NCI-H1694 treated with DMSO at 0.1 percent for 48 hours (cell line): ENCODE results near the gene FIBP.
"Not testable (repeated sequence)": the region's sequence is repeated elsewhere in the genome, so short reads cannot be mapped to it uniquely, and the experiment has no call there.

Source experiments
- DNase-seq: peaks from one replicate; lab custom pipeline; 2025; lab: John Stamatoyannopoulos, UW

The FIBP gene

DNA sequence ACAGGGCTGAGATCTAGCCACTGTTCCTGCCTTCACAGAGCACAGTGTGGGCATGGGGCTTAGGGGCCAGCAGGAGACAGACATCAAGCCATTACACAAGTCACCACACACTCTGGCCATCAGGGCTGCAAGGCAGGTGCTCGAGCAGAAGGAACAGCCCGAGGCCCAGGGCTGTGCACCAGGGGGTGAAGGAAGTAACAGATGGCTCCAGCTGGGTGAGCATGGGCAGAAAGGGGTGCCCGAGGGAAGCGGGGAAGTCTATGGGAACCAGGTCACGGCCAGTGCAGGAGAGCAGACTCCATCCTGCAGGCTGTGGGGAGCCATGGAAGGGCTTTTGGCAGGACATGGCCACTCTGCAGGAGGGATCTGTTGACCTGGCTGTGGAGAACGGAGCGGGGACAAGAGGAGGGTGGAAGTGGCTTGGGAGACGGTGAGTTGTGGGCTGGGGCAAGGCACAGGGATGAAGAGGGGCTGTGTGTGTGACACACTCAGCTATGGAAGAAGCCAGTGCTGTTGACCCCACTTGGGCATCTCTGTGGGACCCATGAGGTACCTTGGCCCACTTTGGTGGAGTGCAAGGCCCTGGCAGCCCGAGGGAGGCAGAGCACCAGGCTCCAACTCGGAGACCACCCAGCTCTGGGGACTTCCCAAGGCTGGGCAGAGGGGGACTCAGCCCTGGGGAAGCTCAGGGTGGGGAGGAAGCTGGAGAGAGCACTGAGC, 27.0 kb upstream of the FIBP start:
- DNase-seq = no peak

DNA sequence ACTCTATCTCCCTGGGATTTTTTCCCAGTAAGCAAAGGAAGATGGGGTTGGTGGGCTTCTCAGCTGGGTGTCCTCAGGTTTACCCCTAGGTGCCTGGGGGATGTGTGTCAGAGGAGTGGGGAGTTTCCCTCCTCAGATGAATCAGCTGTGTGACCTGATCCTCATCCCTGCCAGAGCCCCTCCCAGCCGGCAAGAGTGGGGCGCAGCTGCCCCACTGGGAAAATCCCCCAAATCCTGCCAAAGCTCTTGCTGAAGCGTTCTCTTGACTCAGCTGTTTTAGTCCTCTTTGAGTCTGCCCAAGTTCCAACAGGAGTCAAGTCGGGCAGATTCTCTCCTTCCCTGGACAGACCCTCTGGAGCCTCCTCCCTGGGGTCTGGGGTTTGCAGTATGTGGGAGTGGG, 24.6 kb upstream of the FIBP start:
- no peak for DNase-seq

DNA sequence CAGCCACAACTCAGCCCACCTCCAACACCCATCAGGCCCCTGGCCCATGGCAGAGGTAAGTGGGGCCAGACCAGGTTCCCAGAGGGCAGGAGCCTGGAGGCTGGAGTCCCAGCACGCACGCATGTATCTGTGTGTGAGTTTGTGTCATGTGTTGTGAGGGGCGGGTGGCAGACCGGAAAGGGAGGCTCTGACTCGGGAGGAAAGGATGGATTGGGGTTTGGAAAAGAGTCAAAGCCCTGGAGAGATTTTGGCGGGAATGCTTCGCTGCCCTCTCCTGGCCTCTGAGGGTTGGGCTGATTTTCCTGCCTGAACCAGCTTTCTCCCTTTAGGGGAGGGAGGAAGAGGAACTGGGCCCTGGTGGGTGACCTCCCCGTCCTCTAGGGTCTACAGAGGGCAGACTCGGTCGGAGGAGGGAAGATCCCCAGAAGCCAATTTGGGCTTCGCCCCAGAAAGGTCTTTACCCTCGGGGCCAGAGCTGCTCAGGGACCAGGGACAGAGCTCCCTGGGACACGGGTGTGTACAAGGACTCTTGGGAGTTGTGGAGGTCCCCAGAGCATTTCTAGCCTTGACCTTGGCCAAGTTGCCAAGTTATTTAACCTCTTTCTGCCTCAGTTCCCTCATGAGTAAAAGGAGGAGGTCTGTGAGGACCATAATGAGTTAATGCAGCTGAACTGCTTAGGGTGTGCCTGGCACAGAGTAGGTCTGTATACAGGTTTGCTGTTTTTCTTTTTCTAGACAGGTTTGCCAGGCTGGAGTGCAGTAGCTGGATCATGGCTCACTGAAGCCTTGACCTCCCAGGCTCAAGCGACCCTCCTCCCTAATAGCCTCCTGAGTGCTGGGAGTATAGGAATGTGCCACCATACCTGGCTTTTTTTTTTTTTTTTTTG, 23.7 kb upstream of the FIBP start:
- DNase-seq = peak; percentile 50

DNA sequence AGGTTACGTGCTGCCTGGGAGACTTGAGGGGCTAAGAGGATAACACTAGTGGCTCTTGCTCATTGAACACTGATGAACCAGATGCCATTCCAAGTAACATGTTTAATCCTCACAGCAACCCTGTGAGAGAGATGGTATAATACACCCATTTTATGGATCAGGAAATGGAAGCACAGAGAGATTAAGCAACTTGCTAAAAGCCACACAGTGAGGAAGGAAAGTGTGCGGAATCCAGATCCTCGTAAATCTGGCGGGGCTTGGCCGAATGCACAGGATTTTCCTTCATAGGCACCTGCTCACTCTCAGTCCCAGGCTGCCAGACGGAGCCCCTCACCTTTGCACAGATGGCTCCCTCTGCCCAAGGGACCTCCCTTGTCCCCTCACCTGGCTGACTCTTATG, 19.6 kb upstream of the FIBP start:
- no peak for DNase-seq

DNA sequence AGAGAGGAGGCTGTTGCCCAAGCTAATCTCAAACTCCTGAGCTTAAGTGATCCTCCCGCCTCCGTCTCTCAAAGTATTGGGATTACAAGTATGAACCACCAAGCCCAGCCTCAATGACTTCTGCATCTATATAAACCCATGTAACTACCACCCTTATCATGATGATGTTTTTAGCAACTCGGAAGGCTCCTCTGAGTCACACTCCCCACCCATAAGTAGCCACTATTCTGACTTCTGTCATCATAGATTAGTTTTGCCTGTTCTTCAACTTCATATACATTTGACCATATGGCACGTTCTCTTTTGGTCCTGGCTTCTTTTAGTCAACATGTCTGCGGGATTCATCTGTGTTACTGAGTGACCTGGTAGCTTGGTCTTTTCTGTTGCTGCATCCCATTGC, 18.3 kb upstream of the FIBP start:
- no peak for DNase-seq

DNA sequence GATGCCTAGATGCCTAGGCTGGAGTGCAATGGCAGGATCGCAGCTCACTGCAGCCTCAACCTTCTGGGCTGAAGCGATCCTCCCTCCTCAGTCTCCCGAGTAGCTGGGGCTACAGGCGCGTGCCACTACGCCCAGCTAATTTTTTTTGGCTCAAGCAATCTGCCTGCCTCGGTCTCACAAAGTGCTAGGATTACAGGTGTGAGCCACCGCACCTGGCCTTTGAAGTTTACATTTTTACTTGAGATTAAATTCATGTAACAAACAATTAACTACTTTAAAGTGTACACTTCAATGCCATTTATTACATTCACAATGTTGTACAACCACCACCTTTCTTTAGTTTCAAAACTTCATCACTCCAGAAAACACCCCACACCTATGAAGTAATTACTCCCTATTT, 15.4 kb upstream of the FIBP start:
- DNase-seq = no peak

DNA sequence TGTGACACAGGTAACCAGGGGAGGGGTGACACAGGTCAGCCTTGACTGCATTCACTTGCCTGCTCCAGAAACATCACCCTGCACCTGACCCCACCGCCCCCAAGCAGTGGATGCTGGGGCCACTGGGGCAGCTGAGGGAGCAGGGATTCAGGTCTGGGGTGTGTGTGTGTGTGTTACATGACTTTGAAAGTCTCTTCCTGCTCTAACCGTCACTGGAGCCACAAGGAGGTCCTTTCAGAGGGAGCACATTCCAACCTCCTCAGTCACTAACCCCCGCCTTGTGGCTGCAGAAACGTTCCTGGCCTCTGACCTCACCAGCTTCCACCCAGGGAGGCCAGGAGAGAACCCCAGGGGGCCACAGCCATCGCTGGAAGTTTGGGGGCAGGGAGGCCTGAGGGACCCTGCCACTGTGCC, 14.8 kb upstream of the FIBP start:
- no peak for DNase-seq

DNA sequence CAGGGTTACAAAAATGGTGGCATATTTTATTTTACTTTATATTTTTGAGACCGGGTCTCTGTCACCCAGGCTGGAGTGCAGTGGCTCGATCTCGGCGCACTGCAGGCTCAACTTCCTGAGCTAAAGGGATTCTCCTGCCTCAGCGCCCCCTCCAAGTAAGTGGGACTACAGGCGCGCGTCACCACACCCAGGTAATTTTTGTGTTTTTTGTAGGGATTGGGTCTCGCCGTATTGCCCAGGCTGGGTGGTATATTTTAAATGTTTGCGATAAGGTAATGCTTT, 12.6 kb upstream of the FIBP start:
- DNase-seq = no peak

DNA sequence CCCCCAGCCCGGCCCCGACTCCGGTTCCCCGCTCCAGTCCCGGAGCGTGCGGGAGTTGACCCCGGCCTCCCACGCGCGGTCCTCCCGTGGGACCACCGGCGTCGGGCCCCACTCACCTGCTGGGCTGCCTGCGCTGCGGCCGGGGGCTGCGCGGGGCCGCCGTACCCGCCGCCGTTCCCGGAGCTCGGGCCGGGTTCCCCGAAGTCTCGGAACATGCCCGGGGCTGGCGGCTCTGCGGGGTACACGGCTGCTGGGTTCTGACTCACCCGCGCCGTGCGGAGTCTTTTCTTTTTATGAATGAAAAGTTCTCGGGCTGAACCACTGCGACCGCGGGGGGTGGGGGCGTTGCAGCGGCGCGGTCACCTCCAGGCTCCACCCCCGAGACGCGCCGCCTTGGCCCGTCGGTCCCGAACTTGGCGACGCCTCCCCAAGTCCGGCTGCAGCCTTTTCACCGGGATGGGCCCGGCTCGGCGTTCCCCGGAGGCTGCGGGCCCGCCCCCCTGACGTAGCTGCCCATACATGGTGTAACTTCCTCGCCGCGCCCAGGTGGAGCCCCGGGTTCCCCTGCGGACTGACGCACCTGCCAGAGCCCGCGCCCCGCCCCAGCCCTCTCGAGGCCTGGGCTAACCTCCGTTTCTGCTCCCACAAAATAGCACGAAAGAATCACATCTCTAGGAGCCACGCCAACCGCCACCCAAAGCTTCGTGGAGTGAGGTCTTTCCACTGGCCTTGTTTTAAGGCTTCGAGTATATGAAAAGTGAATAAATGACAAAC, 12.0 kb upstream of the FIBP start, which contains the start of gene FOSL1:
Gene FOSL1, minus strand, starts transcription at position 264 of the 774 bp plus-strand sequence. Its CDS starts 49 bp downstream, at position 215.
- no peak for DNase-seq

DNA sequence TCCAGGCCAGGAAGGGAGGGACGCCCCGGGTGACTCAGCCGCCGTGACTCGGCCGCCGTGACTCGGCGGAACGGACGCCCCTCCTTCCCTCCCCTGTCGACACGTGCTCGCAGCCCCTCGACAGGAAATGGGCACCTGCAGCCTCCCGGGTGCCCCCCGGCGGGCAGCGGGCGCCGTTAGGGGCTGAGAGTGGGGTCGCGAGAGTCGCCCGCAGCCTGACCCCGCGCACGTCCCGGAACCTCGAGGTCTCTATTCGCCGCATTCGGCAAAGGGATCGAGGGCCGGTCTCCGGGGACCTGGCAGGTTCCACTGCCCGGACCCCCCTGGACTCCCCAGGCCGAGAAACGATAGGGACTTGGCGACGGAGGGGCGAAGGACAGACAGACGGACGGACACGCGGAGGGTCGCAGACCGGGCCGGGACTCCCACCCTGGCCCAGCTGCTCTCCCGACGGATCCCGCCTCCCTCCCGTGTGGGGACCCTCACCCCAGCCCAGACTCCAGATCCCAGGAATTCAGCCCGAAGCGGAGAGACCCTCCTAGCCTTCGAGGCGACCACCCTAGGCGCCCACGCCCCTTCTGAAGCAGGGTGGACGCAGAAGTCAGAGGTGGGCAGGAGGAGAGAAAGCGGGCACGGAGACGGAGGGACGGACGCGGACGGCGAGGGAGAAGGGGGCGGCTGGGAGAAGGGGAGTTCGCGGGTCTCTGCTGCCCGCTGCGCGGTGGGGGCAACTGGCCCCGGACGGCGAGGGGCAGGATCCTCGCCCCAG, 11.3 kb upstream of the FIBP start:
- DNase-seq = no peak

DNA sequence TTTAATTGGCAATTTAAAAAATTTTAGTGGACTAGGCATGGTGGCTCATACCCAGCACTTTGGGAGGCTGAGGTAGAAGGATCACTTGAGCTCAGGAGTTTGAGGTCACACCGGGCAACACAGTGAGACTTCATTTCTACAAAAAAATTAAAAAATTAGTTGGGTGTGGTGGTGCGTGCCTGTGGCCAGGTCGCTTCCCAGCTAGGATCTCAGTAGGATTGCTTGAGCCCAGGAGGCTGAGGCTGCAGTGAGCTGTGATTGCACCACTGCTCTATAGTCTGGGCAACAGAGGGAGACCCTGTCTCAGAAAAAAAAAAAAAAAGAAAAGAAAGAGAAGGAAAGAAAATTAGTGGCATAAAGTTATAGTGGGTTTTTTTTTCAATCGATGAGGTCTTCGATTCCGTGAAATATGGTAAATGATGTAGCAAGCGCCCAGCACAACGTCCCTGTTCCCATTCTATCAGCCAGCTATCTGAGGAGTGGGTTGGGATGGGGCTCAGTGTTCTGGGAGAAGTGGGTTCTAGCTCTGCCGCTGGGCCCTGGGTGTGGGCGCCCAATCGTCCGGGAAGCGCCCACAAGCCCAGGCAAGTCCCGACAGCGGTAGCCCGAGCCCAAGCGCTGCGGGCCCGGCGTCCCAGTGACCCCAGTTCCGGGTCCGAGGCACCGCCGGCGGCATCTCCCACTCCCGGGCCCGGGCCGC, 10.5 kb upstream of the FIBP start:
- DNase-seq = no peak

DNA sequence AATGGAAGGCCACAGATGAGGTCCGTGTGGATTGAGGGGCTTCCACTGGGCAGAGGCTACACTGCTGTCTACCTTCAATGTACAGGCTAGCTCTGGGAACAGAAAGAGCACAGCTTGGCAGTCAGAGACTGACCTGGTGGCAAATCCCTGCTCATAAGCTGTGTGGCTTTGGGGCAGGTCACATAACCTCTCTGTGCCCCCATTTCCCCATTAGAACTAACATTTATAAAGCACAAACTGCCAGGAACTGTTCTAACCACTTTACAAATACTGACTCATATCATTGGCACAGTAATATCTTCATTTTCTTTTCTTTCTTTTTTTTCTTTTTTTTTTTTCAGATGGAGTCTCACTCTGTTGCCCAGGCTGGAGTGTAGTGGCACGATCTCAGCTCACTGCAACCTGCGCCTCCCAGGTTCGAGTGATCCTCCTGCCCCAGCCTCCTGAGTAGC, 8.8 kb upstream of the FIBP start:
- DNase-seq = no peak

DNA sequence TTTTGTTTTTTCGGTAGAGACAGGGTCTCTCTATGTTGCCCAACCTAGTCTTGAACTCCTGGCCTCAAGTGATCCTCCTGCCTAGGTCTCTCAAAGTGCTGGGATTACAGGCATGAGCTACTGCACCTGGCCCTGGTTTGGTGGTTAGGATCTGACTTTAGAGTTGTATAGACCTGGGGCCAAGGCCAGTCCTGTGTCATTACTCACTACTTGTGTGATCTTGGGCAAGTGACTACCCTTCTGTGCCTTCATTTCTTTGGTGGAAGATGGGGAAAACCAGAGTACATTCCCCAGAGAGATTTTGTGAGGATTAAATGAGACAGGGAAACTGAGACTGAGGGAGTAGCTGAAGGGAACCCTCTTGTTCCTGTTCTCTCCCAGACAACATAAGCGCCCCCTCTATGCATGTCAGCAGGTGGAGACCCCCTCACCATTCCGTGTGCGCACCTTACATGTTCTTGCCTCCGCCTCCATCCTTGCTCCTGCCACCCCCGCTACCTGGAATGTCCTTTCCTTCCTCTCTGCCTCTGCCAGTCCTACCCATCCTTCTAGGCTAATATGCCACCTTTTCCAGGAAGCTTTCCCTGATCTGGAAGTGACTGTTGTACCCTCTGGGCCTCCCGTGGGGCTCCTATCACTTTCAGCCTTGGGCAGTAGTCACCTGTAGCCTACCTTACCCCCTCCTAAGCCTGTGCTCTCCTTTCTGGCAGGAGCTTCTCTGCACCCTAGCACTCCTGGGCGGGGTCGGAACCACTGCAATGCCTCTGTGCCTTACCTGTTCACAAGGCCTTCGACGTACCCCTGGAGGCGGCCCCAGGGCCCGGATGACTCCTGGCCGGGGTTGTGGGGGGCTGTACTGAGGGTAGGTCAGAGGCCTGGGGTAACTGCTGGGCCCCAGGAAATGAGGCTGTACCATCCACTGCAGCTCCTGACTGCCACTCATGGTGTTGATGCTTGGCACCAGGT, 8.0 kb upstream of the FIBP start:
- no peak for DNase-seq

DNA sequence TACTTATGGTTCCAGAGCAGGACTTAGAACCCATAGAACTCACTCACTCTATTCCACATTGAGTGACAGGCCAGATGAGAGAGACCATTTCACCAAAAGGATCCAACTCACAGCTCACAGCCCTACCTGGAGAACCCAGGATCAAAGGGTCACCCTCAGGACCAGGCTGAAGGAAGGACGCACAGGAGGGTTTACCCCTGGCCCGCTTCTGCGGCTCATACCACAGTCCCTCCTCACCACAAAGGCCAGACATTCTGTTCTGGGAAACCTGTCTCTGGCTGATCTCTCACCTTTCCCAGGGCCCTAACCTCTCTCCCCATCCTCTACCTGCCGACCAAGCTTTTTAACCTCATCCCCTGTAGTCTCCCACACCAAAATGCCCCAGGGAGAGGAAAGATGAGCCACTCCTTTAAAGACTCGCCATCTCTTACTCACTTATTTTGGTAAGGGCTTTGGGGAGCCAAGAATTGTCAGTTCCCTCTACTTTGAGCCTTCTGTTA, 7.3 kb upstream of the FIBP start:
- DNase-seq = no peak

DNA sequence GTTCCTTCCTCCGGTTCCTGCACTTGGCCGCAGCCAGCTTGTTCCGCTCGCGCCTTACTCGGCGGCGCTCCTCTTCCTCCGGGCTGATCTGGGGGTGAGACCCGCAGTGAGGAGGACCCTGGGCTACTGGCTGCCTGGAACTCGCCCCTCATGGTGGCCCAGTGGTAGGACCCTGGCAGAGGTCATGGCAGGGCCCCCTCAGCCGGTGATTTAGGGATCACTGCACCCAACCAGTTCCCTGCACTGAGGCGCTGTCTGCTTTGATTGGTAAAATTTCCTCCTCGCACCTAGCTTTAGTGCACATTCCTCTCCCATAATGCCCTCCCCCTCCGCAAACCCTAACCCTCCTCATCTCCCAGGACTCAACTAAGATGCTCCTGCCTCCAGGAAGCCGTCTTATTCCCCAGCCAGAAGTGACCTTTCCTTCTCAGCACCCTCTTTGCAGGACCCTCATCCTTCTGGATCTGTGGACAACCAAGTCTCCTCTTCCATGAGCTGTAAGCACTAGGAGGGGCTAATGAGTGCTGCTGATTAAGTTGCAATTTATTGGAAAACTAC, 5.8 kb upstream of the FIBP start:
- DNase-seq = no peak

DNA sequence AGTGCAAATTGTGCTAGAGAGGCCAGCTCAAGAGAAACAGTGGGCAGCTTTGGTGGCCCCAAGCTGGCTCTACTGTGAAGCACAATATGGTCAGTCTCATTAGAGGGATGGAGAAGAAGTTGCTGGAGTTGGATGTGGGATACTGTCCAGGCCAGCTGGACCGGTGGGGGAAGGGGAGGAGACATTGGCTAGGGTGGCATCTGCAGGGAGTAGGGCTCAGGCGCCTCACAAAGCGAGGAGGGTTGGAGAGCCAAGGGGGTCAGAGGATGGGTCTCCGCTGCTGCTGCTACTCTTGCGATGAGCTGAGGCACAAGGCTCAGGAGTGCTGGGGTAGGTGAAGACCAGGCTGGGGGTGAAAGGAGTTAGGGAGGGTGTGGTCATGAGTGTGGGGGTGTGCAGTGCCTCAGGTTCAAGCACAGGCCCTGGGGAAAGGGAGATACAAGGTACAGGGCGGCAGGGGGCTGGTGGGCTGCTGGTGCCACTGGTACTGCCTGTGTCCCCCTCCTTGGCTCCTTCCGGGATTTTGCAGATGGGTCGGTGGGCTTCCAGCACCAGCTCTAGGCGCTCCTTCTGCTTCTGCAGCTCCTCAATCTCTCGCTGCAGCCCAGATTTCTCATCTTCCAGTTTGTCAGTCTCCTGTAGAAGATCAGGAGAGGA, 4.5 kb upstream of the FIBP start:
- no peak for DNase-seq

DNA sequence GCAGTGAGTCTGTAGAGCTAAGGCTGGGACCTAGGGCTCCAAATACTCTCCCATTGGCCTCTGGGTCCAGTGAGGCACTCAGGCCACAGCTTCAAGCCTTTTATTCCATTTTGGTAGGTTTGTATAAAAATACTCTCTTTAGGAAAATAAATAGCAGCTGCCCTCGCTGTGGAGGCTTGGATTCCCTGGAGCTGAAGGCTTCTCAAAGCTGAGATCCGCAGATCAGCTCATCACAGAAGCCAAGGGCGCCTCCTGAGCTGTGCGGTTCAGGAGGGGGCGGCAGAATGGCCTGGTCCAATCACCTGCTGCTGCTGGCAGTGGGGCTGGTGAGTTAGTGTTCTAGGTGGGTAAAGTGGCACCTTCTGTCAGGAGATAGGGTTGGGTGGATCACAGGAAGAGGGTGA, 3.9 kb upstream of the FIBP start:
- DNase-seq = not testable (repeated sequence)

DNA sequence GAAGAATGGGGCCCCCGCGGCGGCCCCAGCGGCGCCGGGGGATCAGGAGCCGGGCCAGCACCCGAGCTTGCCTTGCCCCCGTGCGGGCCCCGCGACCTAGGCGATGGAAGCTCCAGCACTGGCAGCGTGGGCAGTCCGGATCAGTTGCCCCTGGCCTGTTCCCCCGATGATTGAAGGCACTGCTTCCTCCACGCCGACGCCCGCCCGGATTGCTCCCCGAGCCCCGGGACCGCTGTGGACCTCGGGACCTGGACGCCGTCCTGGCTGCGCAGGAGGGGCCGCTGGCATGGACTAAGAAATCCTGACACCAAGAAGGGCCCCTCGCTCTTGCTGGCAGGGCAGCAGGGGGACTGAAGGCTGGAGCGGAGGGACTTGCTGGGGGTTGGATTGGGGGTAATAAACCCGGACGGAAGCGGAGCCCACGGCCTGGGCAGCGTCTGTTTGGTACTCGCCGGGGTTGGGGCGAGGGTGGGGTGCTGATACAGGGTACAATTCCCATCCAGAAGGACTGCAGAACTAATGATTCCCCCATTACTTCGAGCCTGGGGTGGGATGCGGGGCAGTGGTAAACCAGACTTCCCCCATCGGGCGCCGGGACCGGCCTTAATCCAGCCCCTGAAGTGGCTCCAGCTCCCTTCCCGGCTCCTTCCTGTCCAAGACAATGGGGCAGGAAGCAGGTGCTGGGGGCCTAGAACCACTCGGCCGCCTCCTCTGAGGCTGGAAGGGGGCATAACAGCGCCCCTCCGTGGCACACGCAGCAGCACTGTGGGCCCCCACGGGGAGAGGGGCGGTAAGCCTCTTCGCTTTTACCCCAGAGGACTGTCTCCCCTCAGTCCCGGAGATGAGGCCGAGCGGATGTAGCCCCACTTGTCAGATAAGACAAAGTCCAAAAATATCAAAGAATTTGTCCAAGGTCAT, 3.2 kb upstream of the FIBP start:
- no peak for DNase-seq
